PC-3 (cell line): ENCODE data around the gene MSH3. TPM values are rescaled to one million over a fixed set of nuclear protein-coding genes. Genes with fewer than 3 reads are reported as not detected.

ENCODE experiments used
- ATAC-seq: fragments of 200-7000 bp; cut with Tn5 transposase; 2 replicates; pipeline ENCODE4 v1.9.1; 2020; ENCODE audit warnings: mild to moderate bottlenecking, moderate library complexity
- BruUV-seq: library from RNA; stranded (reverse); fragments of 400-500 nt; replicated peaks from 2 replicates; lab custom pipeline; 2021; lab: Mats Ljungman, UMichigan
- CTCF ChIA-PET: fragments of 300-600 bp; sonication (Branson Sonifier 250); formaldehyde crosslinking; loops from one replicate; lab custom pipeline; 2022; ENCODE audit warnings: antibody characterized with exemption; lab: Charles Lee
- POLR2A ChIA-PET: fragments of 300-600 bp; sonication (Branson Sonifier 250); formaldehyde crosslinking; loops from one replicate; lab custom pipeline; 2022; ENCODE audit warnings: antibody characterized with exemption; ENCODE audit not compliant: unreplicated experiment; lab: Charles Lee
- DNase-seq: peaks from one replicate; pipeline ENCODE4 v3.0.0-alpha.2; 2015
- H2AFZ ChIP-seq: fragments of 300-600 bp; sonication (generic); 2 replicates; pipeline ENCODE4 v1.6.0; 2016; ENCODE audit warnings: antibody characterized with exemption, low read length
- H3F3A ChIP-seq: fragments of 300-600 bp; sonication (generic); one replicate; pipeline ENCODE4 v1.6.0; 2017; ENCODE audit warnings: antibody characterized with exemption, low read length, control low read depth, mild to moderate bottlenecking; ENCODE audit not compliant: unreplicated experiment
- H3K27ac ChIP-seq: fragments of 300-600 bp; sonication (generic); 2 replicates; pipeline ENCODE4 v1.5.1; 2016; ENCODE audit warnings: mild to moderate bottlenecking, low read length
- H3K27me3 ChIP-seq: fragments of 300-600 bp; sonication (generic); 2 replicates; pipeline ENCODE4 v1.6.1; 2016; ENCODE audit warnings: low read length, mixed read lengths
- H3K36me3 ChIP-seq: fragments of 300-600 bp; sonication (generic); 2 replicates; pipeline ENCODE4 v1.6.1; 2016; ENCODE audit warnings: low read depth, mixed run types, low read length, mixed read lengths
- H3K4me1 ChIP-seq: fragments of 300-600 bp; sonication (generic); 2 replicates; pipeline ENCODE4 v1.5.1; 2016; ENCODE audit warnings: low read length; ENCODE audit not compliant: insufficient read depth
- H3K4me2 ChIP-seq: fragments of 300-600 bp; sonication (generic); 2 replicates; pipeline ENCODE4 v1.6.0; 2016; ENCODE audit warnings: low read length
- H3K4me3 ChIP-seq: fragments of 300-600 bp; sonication (generic); 2 replicates; pipeline ENCODE4 v1.5.1; 2016; ENCODE audit warnings: mild to moderate bottlenecking, low read length, mixed read lengths
- H3K79me2 ChIP-seq: fragments of 300-600 bp; sonication (generic); 2 replicates; pipeline ENCODE4 v1.6.1; 2017; ENCODE audit warnings: low read length, mixed read lengths
- H3K9ac ChIP-seq: fragments of 300-600 bp; sonication (generic); 2 replicates; pipeline ENCODE4 v1.6.0; 2016; ENCODE audit warnings: mild to moderate bottlenecking, low read length
- H3K9me2 ChIP-seq: fragments of 300-600 bp; sonication (generic); replicated peaks from 2 replicates; pipeline ENCODE4 v1.6.1; 2016; ENCODE audit warnings: mixed run types, low read length, mixed read lengths
- H3K9me3 ChIP-seq: fragments of 300-600 bp; sonication (generic); 2 replicates; pipeline ENCODE4 v1.6.1; 2016; ENCODE audit warnings: low read length, mixed read lengths
- H4K20me1 ChIP-seq: fragments of 300-600 bp; sonication (generic); 2 replicates; pipeline ENCODE4 v1.6.1; 2016; ENCODE audit warnings: low read length, mixed read lengths
- EZH2 ChIP-seq: fragments of 300-600 bp; sonication (generic); IDR thresholded peaks from one replicate; pipeline ENCODE4 v1.6.1; 2017; ENCODE audit warnings: antibody characterized with exemption, mild to moderate bottlenecking, low read length; ENCODE audit not compliant: unreplicated experiment
- EZH2phosphoT487 ChIP-seq: fragments of 300-600 bp; sonication (generic); IDR thresholded peaks from 2 replicates; pipeline ENCODE4 v1.6.1; 2018; ENCODE audit warnings: mild to moderate bottlenecking, antibody characterized with exemption, low read length, borderline replicate concordance
- intact Hi-C: fragments of 100-400 bp; cut with micrococcal nuclease; formaldehyde crosslinking; loops from 2 replicates; pipeline ENCODE4 v1.9.0; 2023
- total RNA-seq: library from RNA; depleted of rRNA; stranded (reverse); fragments of >200 nt; gene quantifications from 2 replicates; pipeline ENCODE4 v1.2.3, GENCODE V29; 2014
- TF ChIP-seq, protein P1 (sequence below): fragments of 300-600 bp; sonication (generic); conservative IDR thresholded peaks from 2 replicates; pipeline ENCODE4 v1.5.1; 2017; ENCODE audit warnings: antibody characterized with exemption, low read depth, mild to moderate bottlenecking, low read length

MSH3 gene
- total RNA-seq, 1 experiment from 2014 or later: 9.0 TPM

DNA sequence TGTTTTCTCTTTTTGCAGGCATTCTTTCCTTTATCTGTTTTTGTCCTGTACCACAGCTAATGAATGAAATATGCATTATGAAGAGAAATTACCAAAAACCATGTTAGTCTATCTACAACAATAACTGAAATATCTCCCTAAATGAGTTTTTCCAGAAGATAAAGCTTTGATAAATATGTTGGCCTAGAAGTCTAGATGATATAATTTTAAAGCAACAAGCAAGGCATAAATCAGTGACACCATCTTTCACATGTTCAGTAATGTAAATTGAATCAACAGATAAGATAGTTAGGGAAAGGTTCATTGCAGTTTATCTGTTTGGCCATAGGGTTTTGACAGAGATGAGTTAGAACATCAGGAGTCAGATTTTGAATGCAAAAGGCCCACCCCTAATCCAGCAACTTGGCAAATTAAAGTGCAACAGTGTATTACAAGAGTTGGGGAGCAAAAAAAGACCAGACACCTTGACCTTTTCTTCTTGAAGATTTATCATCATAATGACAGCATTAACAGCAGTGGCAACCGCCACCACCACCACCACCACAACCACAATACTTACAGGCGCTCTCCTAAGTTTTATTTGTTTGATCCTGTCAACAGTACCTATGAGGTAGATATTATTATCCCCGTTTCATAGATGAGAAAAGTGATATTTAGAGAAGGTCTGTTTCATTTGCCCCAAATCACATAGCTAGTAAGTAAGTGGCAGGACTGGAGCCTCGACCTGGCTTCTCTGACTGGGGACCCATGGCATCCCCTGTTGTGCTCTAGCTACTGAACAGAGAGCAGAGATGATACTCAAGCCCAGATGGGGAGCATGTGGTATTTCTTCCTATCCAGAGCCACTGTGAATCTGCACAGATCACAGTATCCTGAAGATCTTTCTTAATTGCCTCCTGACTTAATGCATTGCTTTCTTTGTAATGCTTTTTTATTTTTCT, 123.2 kb downstream of the MSH3 start:
- no peaks in the 10 kb centered on the region for H3K9me3 ChIP-seq
- ATAC-seq (no peak), DNase-seq (no peak)
- H3K4me2 ChIP-seq: no peak overlapping the region
- no peaks in the 10 kb centered on the region for H3K9me2 ChIP-seq
- no peak overlapping the region for H3K4me3 ChIP-seq
- H3F3A ChIP-seq: no peaks in the 10 kb centered on the region
- intact Hi-C loops: no loop called here
- ChIA-PET CTCF (no interaction called here), POLR2A (no interaction called here)
- no peaks in the 10 kb centered on the region for H4K20me1 ChIP-seq
- no peak overlapping the region for H3K9ac ChIP-seq
- no peaks in the 10 kb centered on the region for H3K36me3 ChIP-seq
- H3K27me3 ChIP-seq: no peaks in the 10 kb centered on the region
- H3K4me1 ChIP-seq: peaks cover 10% of the 10 kb centered on the region
- no TSS peak for BruUV-seq
- H3K79me2 ChIP-seq: no peaks in the 10 kb centered on the region
- TF ChIP-seq EZH2 (no peak), EZH2phosphoT487 (no peak)
- TF ChIP-seq, protein P1, sequence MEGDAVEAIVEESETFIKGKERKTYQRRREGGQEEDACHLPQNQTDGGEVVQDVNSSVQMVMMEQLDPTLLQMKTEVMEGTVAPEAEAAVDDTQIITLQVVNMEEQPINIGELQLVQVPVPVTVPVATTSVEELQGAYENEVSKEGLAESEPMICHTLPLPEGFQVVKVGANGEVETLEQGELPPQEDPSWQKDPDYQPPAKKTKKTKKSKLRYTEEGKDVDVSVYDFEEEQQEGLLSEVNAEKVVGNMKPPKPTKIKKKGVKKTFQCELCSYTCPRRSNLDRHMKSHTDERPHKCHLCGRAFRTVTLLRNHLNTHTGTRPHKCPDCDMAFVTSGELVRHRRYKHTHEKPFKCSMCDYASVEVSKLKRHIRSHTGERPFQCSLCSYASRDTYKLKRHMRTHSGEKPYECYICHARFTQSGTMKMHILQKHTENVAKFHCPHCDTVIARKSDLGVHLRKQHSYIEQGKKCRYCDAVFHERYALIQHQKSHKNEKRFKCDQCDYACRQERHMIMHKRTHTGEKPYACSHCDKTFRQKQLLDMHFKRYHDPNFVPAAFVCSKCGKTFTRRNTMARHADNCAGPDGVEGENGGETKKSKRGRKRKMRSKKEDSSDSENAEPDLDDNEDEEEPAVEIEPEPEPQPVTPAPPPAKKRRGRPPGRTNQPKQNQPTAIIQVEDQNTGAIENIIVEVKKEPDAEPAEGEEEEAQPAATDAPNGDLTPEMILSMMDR: no peak
- no peak overlapping the region for H3K27ac ChIP-seq
- H2AFZ ChIP-seq: no peak overlapping the region

DNA sequence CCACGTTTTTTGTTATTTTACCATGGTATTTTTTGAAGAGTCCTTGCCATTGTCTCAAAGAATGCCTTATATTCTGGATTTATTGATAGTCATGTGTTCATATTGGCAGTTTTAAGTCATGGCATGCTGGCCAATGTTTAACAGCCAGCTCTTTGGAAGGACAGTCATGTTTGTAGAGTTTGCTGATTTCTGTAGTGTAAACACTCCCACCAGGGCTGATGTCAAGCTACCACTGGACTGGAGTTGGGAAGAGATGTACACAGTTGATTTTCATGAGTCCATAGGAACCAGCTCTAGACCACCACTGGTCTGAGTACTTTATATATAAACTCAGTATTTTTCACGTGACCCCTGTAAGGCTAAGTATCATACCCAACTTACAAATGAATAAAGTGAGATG, 125.6 kb downstream of the MSH3 start:
- POLR2A ChIA-PET: no interaction called here
- DNase-seq: no peak
- CTCF ChIA-PET: no interaction called here

More for the DNA sequence above, 125.6 kb downstream of the MSH3 start:
- Histone ChIP-seq H3K4me2 (no peak overlapping the region), H3K79me2 (no peaks in the 10 kb centered on the region), H3K4me3 (no peak overlapping the region), H3K9me2 (no peaks in the 10 kb centered on the region), H3K4me1 (peaks cover 10% of the 10 kb centered on the region), H3K9me3 (no peaks in the 10 kb centered on the region), H4K20me1 (no peaks in the 10 kb centered on the region), H3K36me3 (no peaks in the 10 kb centered on the region), H3F3A (no peaks in the 10 kb centered on the region), H2AFZ (no peak overlapping the region), H3K27ac (no peak overlapping the region), H3K27me3 (no peaks in the 10 kb centered on the region), H3K9ac (no peak overlapping the region)
- intact Hi-C loops: no loop called here
- no peak for TF ChIP-seq EZH2phosphoT487
- TF ChIP-seq, protein P1: no peak
- TF ChIP-seq EZH2: no peak
- no peak for ATAC-seq
- no TSS peak for BruUV-seq
